ENCODE measurements around the gene DTNBP1. TPM values are rescaled to one million over a fixed set of nuclear protein-coding genes. Genes with fewer than 3 reads are reported as not detected.

Gene DTNBP1
- total and polyA plus RNA-seq, 2 of the 13 experiments (the other 11 are each of a cell fraction or from before 2014, with no cell fraction given), result 6.6 to 19.1 TPM

- TF ChIP-seq ZHX2 (IDR thresholded peaks at IDR 0.05; ENCODE audit: low read depth), result no peak
- TF ChIP-seq ZHX2 (CRISPR knock-in tag; IDR thresholded peaks at IDR 0.05; ENCODE audit: borderline replicate concordance), result no peak
- TF ChIP-seq USF2 (IDR thresholded peaks at IDR 0.05; ENCODE audit: low read depth, low read length), result no peak
- no peak for TF ChIP-seq USF2 (CRISPR knock-in tag; IDR thresholded peaks at IDR 0.05; ENCODE audit: borderline replicate concordance)
- peak; percentile 48; the same call in 1 of the 2 replicates for TF ChIP-seq RCOR2 (CRISPR knock-in tag; IDR thresholded peaks at IDR 0.05)
- TF ChIP-seq NFKB2 (CRISPR knock-in tag; IDR thresholded peaks at IDR 0.05; ENCODE audit: borderline replicate concordance), result no peak
- no peak for TF ChIP-seq ZBTB46 (CRISPR knock-in tag; IDR thresholded peaks at IDR 0.05; ENCODE audit: borderline replicate concordance)
- no peak for TF ChIP-seq DBP (CRISPR knock-in tag; IDR thresholded peaks at IDR 0.05; ENCODE audit: not compliant biosample characterization)
- TF ChIP-seq ZNF33B (CRISPR knock-in tag; IDR thresholded peaks at IDR 0.05), result 0 out of 2 replicates have a peak, but pooled peaks have one; percentile 5
- no peak for TF ChIP-seq HES4 (CRISPR knock-in tag; IDR thresholded peaks at IDR 0.05; ENCODE audit: borderline replicate concordance)
- no peak for TF ChIP-seq ATF1 (CRISPR knock-in tag; IDR thresholded peaks at IDR 0.05)
- TF ChIP-seq SIN3B (IDR thresholded peaks at IDR 0.05; ENCODE audit: low read length), result no peak
- peak; percentile 14; the same call in 1 of the 2 replicates for TF ChIP-seq THAP11 (CRISPR knock-in tag; IDR thresholded peaks at IDR 0.05)
- no peak for TF ChIP-seq ZNF737 (CRISPR knock-in tag; IDR thresholded peaks at IDR 0.05; ENCODE audit: borderline replicate concordance)
- TF ChIP-seq ZNF225 (CRISPR knock-in tag; IDR thresholded peaks at IDR 0.05), result no peak
- TF ChIP-seq, protein P1, sequence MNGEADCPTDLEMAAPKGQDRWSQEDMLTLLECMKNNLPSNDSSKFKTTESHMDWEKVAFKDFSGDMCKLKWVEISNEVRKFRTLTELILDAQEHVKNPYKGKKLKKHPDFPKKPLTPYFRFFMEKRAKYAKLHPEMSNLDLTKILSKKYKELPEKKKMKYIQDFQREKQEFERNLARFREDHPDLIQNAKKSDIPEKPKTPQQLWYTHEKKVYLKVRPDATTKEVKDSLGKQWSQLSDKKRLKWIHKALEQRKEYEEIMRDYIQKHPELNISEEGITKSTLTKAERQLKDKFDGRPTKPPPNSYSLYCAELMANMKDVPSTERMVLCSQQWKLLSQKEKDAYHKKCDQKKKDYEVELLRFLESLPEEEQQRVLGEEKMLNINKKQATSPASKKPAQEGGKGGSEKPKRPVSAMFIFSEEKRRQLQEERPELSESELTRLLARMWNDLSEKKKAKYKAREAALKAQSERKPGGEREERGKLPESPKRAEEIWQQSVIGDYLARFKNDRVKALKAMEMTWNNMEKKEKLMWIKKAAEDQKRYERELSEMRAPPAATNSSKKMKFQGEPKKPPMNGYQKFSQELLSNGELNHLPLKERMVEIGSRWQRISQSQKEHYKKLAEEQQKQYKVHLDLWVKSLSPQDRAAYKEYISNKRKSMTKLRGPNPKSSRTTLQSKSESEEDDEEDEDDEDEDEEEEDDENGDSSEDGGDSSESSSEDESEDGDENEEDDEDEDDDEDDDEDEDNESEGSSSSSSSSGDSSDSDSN (CRISPR knock-in tag; IDR thresholded peaks at IDR 0.05), result no peak
These were observed 171.4 kb downstream of the DTNBP1 start (continued) for GRCh38 chr6:15491255-15491985.

Measured in HepG2 (cell line).